WI38 (cell line): ENCODE measurements around the gene CFAP221.

Experiments
- H3K4me3 ChIP-seq: 2 replicates; pipeline ENCODE4 v1.5.1; 2011; ENCODE audit warnings: low read depth, mild to moderate bottlenecking, control low read depth, low read length
- CTCF ChIP-seq: IDR thresholded peaks from 2 replicates; pipeline ENCODE4 v1.5.1; 2012; ENCODE audit warnings: low read depth, mild to moderate bottlenecking, control low read depth, low read length

The CFAP221 gene

GRCh38 chr2:119680457-119681202 lies 136.4 kb downstream of the CFAP221 start:
- TF ChIP-seq CTCF, result no peak
- H3K4me3 ChIP-seq, result no peak overlapping the region

DNA sequence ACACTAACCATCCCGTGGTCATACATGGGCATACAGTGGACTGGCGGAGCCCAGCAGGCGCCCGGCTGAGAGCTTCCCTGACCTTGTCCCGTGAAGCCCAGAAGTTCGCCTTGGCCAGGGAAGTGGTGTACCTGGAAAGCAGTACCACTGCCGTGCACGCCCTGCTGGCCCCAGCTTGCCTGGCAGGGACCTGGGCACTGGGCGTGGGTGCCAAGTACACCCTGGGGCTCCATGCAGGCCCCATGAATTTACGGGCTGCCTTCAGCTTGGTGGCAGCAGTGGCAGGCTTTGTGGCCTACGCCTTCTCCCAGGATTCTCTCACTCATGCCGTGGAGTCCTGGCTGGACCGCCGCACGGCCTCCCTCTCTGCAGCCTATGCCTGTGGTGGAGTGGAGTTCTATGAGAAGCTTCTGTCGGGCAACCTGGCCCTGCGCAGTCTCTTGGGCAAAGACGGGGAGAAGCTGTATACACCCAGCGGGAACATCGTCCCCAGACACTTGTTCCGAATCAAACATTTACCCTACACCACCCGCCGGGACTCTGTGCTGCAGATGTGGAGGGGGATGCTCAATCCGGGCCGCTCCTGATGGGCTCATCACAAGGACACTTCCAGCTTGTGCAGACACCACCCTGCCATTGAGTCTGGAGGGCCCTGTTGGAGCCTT lies 137.1 kb downstream of the CFAP221 start:
- no peak overlapping the region for H3K4me3 ChIP-seq
- no peak for TF ChIP-seq CTCF

GRCh38 chr2:119681868-119682220 lies 137.6 kb downstream of the CFAP221 start:
- no peak for TF ChIP-seq CTCF
- no peak overlapping the region for H3K4me3 ChIP-seq

DNA sequence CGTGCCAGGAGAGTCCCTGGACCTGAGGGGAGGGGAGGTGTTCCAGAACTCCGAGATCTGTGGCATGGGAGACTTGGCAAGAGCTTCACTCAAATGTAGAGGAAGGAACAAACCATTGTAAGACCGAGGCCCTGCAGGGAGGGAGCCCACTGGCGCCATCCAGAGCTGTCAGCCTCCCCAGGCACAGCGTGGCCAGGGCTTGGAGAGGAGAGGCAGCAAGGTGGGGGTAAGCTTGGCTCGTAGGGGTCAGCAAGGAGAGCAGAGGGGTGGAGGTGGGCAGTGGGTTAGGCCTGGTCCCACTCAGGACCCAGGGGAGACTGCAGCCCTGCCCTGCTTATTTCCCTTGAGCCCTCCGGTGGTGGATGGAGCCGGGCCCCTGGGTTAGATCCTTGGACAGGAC lies 138.3 kb downstream of the CFAP221 start:
- TF ChIP-seq CTCF, result no peak
- no peak overlapping the region for H3K4me3 ChIP-seq

DNA sequence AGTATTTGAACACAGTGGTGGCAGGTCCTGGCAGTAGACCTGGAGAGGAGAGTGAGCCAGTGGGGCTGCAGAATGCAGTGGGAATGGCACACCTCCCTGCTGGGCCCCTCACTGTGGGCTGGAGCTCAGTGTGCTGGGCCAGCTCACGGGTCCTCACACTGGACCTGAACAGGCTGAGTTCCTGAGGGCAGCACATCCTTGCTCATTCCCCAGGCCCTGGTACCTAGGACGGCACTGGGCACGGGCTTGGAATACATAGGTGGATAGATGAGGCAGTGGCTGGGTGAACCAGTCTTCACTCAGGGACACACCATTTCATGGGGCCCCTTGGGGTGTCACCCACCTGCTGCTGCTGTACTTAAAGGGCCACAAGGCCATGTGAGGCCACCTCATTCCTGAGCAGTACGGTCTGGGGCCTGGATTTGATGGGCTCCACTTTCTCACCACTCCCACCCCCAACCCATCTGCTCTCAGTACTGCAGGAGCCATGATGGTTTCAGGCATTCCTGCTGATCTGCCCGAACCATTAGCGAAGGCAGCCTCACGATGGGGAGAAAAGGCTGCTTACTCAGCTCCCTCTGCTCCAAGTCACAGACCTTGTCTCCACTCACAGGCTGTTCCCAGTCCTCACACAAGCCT lies 138.9 kb downstream of the CFAP221 start:
- H3K4me3 ChIP-seq, result no peak overlapping the region
- TF ChIP-seq CTCF, result no peak

- TF ChIP-seq CTCF, result no peak
- H3K4me3 ChIP-seq, result no peak overlapping the region
Observed at GRCh38 chr2:119683713-119684443, 139.6 kb downstream of the CFAP221 start.
